Psoas muscle (tissue), 8 donors: ENCODE data around the gene SMYD1. TPM values are rescaled to one million over a fixed set of nuclear protein-coding genes. Genes with fewer than 3 reads are reported as not detected.

Source experiments
- ATAC-seq, 4 donors: fragments of 200-7000 bp; cut with Tn5 transposase; one replicate each; pipeline ENCODE4 v1.9.1; 2020; ENCODE audit warnings: moderate library complexity in 3 of 4, mild to moderate bottlenecking in 2 of 4
- DNase-seq, 2 donors: peaks; one replicate each; pipeline ENCODE4 v3.0.0-alpha.2; 2020
- H3K27ac ChIP-seq: fragments of 200-600 bp; one replicate; pipeline ENCODE4 v1.8.0; 2022
- H3K27me3 ChIP-seq, 3 donors: fragments of 200-600 bp in 1 of 3; one replicate each; pipeline versions ENCODE4 v1.6.1 to v1.8.0; 2013 to 2022; ENCODE audit warnings: low read length in 2 of 3, mild to moderate bottlenecking in 2 of 3, moderate library complexity in 1 of 3; ENCODE audit not compliant: insufficient read depth in 3 of 3
- H3K36me3 ChIP-seq, 2 donors: fragments of 200-600 bp in 1 of 2; one replicate each; pipeline versions ENCODE4 v1.6.1 to v1.8.0; 2013 to 2022; ENCODE audit warnings: low read depth in 1 of 2, mild to moderate bottlenecking in 1 of 2, moderate library complexity in 1 of 2; ENCODE audit not compliant: insufficient read depth in 1 of 2
- H3K4me1 ChIP-seq: fragments of 200-600 bp; one replicate; pipeline ENCODE4 v1.8.0; 2022
- H3K4me3 ChIP-seq: fragments of 200-600 bp; one replicate; pipeline ENCODE4 v1.8.0; 2022; ENCODE audit warnings: mild to moderate bottlenecking
- H3K9me3 ChIP-seq: fragments of 200-600 bp; one replicate; pipeline ENCODE4 v1.8.0; 2022
- WGBS, 3 donors: extraction: QIAGEN DNeasy Blood & Tissue Kit; methylation state at CpG; one replicate each; pipeline versions ENCODE4 v1.1.6 to v1.1.7; 2013; 5-methylcytosine and 5-hydroxymethylcytosine counted together
- intact Hi-C, 2 donors: fragments of 100-400 bp; cut with DNase I; formaldehyde crosslinking; loops; one replicate each; pipeline versions ENCODE4 v1.11.0 to v1.14.2; 2022
- polyA plus RNA-seq, 3 donors: library from polyadenylated mRNA; stranded (reverse); fragments of 200-250 nt; gene quantifications; one replicate each; pipeline ENCODE4 v1.2.3, GENCODE V29; 2013
- total RNA-seq, 4 donors: library from RNA; stranded (reverse); fragmentation: NEBNext Ultra II Directional in 2 of 4; extraction: Animal tissue kit (Norgen Biotek cat#: 25700) in 2 of 4; gene quantifications; one replicate each; pipeline versions ENCODE4 v1.2.1 to v1.2.4, GENCODE V29; 2021 to 2023
- TF ChIP-seq, protein P1 (sequence below): fragments of 200-600 bp; IDR thresholded peaks from one replicate; pipeline ENCODE4 v1.8.0; 2022; ENCODE audit warnings: antibody characterized with exemption
- donor health status: healthy with polysubstance abuse.
- donor health status: DM: no; HTN: no; CAD: no; lungs with moderate emphysema.
- donor health status: Bipolar disorder and iron deficiency.
- donor health status: healthy.
- donor health status: DM: yes; HTN: yes; CAD: no.
- donor health status: DM: no; HTN: no; CAD: no.
- donor health status: DM: no; HTN: no; CAD: no.
- donor health status: DM: yes; HTN: yes; CAD: no.

The SMYD1 gene
- total and polyA plus RNA-seq, 7 donors, result 8.0 to 325 (median 143) TPM

DNA sequence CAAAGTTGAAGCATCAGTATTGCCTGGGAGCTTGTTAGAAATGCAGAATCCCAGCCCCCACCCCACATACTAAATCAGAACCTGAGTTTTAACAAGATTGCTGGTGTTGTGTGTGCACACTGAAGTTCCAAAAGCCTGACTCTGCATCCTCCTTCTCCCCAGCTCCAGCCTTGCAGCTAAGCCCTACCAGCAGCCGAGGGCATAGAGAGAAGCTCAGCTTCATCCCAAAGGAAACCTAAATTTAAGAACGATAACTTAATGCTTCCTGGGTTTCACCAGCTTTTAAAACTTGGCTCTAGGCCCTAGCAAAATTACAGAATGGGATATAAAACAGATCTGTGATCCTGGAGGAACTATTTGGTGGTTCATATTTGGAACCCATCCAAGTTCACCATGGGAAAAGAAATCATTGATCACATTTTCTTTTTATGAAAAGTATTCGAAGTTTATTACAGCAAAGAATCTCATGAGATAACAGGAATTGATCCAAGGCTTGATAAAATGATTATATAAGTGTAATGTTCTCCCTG, 11.1 kb downstream of the SMYD1 start:
- Histone ChIP-seq H3K9me3 (no peaks in the 10 kb centered on the region), H3K27me3 (no peaks in the 10 kb centered on the region), H3K27ac (peak overlapping the region; percentile 38), H3K36me3 (no peaks in the 10 kb centered on the region), H3K4me1 (peaks cover 52% of the 10 kb centered on the region), H3K4me3 (no peak overlapping the region)
- no peak for ATAC-seq
- no peak for DNase-seq
- WGBS, 3 donors, result 24 to 43% (median 28%) methylated on average over 3 of the region's 3 CpGs
- intact Hi-C loops, result no loop called here
- TF ChIP-seq, protein P1, sequence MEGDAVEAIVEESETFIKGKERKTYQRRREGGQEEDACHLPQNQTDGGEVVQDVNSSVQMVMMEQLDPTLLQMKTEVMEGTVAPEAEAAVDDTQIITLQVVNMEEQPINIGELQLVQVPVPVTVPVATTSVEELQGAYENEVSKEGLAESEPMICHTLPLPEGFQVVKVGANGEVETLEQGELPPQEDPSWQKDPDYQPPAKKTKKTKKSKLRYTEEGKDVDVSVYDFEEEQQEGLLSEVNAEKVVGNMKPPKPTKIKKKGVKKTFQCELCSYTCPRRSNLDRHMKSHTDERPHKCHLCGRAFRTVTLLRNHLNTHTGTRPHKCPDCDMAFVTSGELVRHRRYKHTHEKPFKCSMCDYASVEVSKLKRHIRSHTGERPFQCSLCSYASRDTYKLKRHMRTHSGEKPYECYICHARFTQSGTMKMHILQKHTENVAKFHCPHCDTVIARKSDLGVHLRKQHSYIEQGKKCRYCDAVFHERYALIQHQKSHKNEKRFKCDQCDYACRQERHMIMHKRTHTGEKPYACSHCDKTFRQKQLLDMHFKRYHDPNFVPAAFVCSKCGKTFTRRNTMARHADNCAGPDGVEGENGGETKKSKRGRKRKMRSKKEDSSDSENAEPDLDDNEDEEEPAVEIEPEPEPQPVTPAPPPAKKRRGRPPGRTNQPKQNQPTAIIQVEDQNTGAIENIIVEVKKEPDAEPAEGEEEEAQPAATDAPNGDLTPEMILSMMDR, result no peak

DNA sequence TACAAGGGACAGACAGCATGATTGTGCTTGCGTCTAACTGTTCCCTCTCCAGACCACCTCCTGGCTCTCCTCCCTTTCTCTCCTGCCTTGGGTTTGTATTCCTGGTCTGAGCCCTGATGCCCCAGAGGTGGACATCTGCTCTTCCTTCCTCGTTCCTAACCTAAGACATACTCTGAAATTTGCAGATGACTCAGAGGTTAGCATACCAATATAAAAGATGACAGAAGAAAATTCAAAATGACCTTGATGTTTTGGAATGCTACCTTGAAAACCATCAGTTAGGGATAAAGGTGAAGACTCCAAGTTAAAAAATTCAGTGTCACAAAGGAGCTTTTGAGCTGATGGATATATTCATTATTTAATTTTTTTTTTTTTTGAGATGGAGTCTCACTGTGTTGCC, 12.9 kb downstream of the SMYD1 start:
- ATAC-seq, result no peak
- intact Hi-C loops, result no loop called here
- peak overlapping the region; percentile 51 for H3K27ac ChIP-seq

DNA sequence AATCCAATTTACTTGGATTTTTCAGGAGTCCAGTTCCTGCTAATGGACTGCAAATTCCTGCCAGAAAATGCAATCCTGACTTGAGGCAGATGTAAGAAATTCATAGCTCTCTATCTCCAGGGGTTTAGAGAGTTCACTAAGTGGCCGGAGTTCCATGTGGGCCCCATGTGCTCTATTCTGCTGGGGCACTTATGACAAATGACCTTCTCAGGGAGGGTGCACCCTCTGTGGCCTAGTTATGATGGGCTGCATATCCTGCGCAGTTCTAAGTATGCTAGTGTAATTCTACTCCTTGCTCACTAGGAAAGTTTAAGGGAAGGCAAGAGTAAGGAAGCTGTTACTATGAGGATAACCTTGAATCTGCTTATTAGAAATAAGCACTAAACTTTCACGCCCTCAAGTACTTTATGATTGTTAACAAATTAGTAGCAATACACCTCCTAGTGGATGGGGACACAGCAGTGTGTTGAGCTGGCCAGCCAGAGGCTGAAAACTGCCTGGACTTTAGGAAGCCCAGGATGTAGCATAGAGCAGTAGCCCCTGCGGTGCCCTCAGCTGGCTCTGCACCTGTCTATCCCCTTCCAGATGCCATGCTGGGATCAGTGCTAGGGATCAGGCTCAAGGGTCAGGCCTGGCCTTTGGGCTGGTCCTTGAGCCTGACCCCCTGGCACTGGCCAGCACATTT, 14.4 kb downstream of the SMYD1 start:
- H3K4me1 ChIP-seq, result peaks cover 33% of the 10 kb centered on the region

More for the DNA sequence above, 12.9 kb downstream of the SMYD1 start:
- Histone ChIP-seq H3K36me3 (peaks cover 0 to 17% of the 10 kb centered on the region in 2 donors), H3K9me3 (no peaks in the 10 kb centered on the region), H3K4me3 (no peak overlapping the region), H3K27me3 (no peaks in the 10 kb centered on the region), H3K4me1 (peaks cover 42% of the 10 kb centered on the region)
- TF ChIP-seq, protein P1, result no peak
- no peak for DNase-seq
- 47 to 79% (median 48%) methylated on average over 2 of the region's 2 CpGs for WGBS, 3 donors

DNA sequence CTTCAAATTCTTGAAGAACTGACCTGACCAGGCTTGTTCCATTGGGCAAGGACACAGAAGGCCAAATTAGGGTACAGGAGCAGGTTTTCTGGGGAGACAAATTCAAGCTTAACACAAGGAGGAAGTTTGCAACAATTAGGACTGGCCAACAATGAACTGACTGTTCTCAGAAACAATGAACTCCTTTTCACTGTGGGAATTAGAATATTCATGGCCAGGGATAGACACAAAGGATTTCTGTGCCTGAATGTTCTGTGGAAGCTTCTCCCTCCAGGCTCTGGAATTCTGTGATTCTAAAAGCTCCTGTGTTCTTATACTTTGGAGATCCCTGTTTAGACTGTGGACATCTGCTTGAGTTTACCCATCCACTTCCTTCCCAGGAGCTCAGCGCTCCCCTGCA, 15.2 kb downstream of the SMYD1 start:
- Histone ChIP-seq H3K27me3 (no peaks in the 10 kb centered on the region), H3K27ac (peak overlapping the region; percentile 41), H3K4me3 (no peak overlapping the region), H3K4me1 (peaks cover 27% of the 10 kb centered on the region), H3K36me3 (peaks cover 0 to 36% of the 10 kb centered on the region in 2 donors), H3K9me3 (no peaks in the 10 kb centered on the region)
- ATAC-seq (no peak), DNase-seq (no peak)
- intact Hi-C loops, result no loop called here
- 86 to 96% (median 93%) methylated on average over 1 of the region's 1 CpG for WGBS, 3 donors
- TF ChIP-seq, protein P1, result no peak

More for the DNA sequence above, 14.4 kb downstream of the SMYD1 start:
- intact Hi-C loops, result no loop called here
- DNase-seq (no peak), ATAC-seq (peak; percentile 57 to 70 (median 68))
- TF ChIP-seq, protein P1, result no peak
- peak overlapping the region; percentile 51 for H3K27ac ChIP-seq
- H3K9me3 ChIP-seq, result no peaks in the 10 kb centered on the region
- no peak overlapping the region for H3K4me3 ChIP-seq
- peaks cover 0 to 29% of the 10 kb centered on the region in 2 donors for H3K36me3 ChIP-seq
- WGBS, 3 donors, result 28 to 65% (median 30%) methylated on average over 4 of the region's 4 CpGs
- no peaks in the 10 kb centered on the region for H3K27me3 ChIP-seq
